Left cardiac atrium (tissue), 4 donors: ENCODE measurements around the gene DCLK3. TPM values are rescaled to one million over a fixed set of nuclear protein-coding genes. Genes with fewer than 3 reads are reported as not detected.

Experiments used
- ATAC-seq, 2 donors: fragments of 200-7000 bp; cut with Tn5 transposase; one replicate each; pipeline ENCODE4 v1.9.1; 2020; ENCODE audit warnings: mild to moderate bottlenecking in 2 of 2, moderate library complexity in 2 of 2
- DNase-seq: peaks from one replicate; pipeline ENCODE4 v3.0.0-alpha.2; 2020
- intact Hi-C, 2 donors: fragments of 100-400 bp; cut with DNase I; formaldehyde crosslinking; loops; one replicate each; pipeline versions ENCODE4 v1.14.1 to v1.15.1; 2022 to 2023
- total RNA-seq, 2 donors: library from RNA; stranded (reverse); fragmentation: NEBNext Ultra II Directional; extraction: Animal tissue kit (Norgen Biotek cat#: 25700); gene quantifications; one replicate each; pipeline ENCODE4 v1.2.1, GENCODE V29; 2021
- donor health status: DM: no; HTN: yes; CAD: no.
- donor health status: DM: no; HTN: yes; CAD: no; lungs with severe emphysema.
- donor health status: DM: yes; HTN: yes; CAD: no.
- donor health status: Dilated cardiomyopathy.

The DCLK3 gene
- total RNA-seq, 2 donors from 2014 or later = 0.21 to 0.89 TPM

DNA sequence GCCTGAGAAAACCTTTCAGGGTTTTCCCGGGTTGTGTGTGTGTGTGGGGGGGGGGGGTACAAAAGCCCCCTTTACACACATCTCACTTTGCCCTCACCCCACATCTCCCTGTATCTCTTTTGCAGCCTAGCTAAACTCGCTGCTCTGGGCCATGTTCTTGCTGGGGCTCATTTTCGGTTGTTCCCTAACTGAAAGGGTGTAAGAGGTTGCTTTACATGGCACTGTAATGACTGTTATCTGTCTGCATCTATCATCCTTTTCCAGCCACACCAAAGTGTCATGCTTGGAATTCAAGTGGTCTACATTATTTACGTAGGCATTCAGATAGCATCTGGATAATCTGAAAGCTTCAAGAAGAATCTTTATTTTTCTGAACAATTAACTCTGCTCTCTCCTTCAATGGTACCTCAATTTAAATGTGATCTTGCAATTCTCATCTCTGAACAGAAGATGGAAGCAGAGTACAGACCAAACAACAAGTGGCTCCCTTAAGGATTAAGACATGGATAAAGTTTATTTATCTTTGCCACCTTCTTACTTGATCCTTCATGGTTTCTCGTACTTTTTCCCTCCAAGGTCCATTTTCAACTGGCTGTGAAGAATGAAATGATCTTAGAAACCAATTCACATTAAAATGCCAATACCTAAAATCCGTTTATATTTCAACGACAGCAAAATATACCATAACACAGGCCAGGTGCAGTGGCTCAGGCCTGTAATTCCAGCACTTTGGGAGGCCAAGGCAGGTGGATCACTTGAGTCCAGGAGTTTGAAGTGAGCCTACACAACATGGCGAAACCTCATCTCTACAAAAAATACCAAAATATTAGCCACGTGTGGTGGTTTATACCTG lies 34.9 kb downstream of the DCLK3 start:
- DNase-seq (no peak), ATAC-seq (peak; percentile 70 to 78)
- intact Hi-C loops = loop anchor here (1.0 to 10.0 kb wide), 4 partner anchors 138 to 228 kb away; partner anchors contain the start of gene TRANK1 (in 1 of the 2)

DNA sequence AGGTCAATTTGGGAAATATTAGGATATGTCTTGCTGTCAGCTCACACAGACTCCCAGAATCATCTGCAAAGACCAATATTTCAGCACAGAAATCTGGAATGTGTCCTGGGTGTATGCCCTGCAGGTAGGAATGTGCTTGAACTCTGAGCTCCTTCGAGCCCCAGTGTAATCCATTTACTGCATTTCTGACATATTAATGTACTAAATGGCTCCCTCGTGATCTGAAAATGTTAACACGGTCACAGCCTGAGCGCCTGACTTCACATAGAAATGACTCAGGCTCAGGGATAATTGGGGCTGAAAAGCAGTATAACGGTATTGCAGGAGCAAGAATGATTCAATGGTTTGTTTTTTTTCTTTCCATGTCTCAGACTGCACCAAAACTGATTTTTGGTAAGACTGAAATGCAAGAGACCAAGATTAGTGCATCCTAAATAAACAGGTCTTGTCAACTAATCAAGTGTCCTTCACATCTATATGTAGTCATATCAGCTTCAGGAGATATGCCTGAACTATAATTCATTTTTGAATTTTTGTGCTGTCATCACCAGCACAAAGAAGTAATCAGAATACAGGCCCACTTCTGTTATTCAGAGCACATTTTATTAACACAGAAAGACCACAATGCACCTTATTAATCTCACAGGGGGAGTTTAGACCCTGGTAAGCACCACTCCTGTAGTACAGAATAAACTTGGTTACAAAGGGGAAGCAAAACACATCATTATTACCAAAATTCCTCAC lies 49.8 kb downstream of the DCLK3 start:
- intact Hi-C loops = no loop called here
- DNase-seq = no peak
- no peak for ATAC-seq

DNA sequence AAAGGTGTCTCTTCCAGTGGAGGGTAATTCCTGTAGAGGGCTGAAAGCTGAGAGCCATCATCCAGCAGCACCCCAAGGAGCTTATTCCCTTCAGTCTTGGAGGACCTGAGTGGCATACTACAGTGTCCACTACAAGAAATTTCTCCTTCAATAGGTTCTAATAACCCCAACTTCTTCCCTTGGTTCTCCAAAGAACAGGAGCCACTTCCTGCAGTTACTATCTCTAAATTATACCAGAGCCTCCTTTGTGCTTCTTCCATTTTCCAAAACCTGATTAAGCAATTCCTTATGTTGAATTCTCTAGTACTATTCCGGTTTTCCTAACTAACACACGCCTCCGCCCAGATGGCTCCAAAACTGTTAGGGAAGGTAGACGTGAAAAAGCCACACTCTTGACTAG lies 50.4 kb downstream of the DCLK3 start:
- intact Hi-C loops = no loop called here
- no peak for DNase-seq
- ATAC-seq = no peak

DNA sequence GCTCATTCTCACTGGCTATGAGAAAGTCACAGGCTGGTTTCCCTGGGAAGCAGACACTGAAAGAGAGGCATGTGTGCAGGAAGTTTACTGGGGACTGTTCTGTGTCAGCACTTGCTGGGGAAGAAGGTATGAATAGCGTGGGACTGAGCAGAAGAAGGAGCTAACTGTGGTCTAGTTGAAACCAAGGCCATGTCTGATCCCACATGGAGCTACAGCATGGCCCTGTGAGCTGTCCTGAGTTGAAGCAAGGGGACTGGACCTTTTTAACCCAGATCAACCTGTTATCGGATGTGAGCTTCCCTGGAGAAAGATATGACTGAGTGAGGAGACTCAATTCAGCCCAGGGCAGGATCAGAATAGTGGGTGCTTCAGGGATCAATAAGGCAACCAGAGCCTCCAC lies 53.7 kb downstream of the DCLK3 start:
- intact Hi-C loops = no loop called here
- no peak for DNase-seq
- ATAC-seq = no peak

DNA sequence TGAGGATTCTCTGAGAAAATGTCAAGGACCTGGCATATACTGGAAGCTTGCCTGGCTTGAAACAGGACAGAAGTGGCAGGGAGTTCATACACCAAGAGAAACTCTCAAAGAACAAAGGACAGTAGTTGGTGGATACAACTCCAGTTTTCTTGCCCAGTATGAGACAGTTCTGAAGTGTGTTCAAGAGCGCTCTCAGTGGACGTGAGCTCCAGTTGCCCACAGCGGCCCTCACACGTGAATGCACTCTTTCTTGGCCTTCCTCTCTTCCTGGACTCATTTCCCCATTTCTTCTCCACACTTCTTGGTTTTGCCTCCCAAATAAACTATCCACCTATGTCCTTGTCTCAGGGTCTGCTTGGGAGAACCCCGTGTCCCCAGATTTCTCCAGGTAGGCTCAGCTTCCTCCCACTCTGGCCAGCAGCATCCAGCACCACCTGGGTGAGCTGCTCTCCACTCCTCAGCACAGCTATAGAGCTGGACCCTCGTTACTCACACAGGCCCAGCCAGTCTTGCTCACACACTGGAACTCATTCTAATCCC lies 54.5 kb downstream of the DCLK3 start:
- ATAC-seq = no peak
- DNase-seq = no peak
- intact Hi-C loops = no loop called here

DNA sequence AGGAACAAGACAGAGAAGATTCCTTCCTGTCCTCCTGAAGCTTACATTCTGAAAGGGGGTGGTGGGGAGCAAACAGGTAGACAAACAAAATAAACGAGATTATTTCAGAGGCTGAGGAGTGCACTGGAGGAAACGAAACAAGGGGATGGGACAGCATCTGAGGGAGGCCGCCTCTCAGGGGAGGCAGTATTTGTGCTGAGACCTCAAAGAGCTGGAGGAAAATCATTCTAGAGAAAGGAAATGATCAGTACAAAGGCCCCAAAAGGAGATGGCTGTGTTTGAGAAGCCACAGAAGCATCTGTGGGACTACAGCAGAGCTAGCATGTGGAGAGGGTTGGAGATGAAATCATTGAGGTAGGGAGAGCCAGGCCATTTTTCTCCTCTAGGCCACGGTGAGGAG lies 55.1 kb downstream of the DCLK3 start:
- no peak for DNase-seq
- no peak for ATAC-seq

DNA sequence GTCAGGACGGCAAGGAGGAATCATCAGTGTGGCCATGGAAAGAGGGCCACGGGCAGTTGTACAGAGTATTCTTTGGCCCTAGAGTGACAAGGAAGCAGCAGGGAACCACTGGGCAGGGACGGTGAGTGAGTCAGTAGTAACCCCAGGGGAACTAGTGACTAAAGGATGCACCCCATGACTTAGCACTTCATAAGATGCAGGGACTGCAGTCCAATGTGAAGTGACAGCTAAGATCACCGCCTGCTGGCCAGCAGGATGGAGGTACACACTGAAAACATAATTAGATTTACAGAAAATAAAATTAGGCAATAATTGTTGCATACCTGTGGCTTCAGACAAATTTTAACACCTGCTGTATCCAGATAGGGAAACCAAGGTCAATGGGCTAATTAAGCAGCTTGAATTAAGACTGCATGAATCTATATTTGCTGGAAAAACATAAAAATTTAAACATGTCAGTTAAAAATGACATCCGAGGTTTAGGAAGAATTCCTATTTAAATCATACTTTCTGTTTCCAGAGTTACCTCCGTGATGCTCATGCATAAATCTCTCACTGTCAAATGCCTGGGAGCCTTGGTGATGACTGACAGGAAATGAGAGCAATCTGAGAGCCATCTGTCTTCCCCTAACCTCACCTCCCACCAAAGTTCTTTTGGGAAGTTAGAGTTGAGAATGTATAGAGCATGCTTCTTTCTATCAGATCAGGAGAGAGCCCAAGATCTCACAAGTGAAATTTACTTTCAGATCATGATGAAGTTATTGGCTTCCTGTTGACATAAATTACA lies 56.5 kb downstream of the DCLK3 start:
- no peak for ATAC-seq
- no peak for DNase-seq
- intact Hi-C loops = no loop called here

More for the DNA sequence above, 55.1 kb downstream of the DCLK3 start:
- intact Hi-C loops = no loop called here

DNA sequence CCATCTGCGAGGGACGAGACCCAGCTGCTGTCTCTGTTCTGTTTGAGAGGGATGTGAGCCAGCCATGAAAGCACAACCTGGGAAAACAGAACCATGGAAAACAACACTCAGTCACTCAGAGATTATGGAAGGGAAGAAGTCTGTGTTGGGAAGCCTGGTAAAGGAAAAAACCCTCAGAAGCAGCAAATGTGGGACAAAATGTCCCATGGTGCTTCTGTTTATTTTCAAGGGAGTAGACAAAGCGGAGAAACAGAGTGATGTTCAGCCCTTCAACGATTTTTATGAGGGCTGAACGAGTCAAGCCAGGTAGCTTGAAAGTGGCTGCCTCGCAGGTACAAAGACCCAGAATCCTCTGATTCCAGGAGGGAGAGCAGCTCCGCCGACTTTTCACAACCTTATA lies 59.3 kb downstream of the DCLK3 start:
- no peak for DNase-seq
- intact Hi-C loops = no loop called here

DNA sequence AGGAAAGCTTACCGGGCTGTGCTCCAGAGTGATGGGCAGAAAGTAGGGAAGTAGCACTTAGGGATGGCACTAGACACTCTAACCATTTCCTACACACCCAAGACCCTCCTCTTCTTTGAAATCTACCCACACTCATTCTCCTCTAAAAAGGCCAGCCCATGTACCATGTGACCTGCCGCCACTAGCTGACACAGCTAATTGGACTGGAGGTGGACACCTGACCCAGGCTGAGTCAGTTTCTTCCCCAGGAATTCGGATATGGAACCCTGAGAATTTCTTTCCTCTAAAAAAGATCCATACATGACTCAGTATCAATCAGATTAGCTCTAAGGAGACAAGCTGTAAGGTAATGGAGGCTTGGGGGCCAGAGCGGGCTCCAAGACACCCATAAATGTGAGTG lies 60.1 kb downstream of the DCLK3 start:
- ATAC-seq = no peak
- no peak for DNase-seq
- intact Hi-C loops = no loop called here

More for the DNA sequence above, 59.3 kb downstream of the DCLK3 start:
- ATAC-seq = no peak

DNA sequence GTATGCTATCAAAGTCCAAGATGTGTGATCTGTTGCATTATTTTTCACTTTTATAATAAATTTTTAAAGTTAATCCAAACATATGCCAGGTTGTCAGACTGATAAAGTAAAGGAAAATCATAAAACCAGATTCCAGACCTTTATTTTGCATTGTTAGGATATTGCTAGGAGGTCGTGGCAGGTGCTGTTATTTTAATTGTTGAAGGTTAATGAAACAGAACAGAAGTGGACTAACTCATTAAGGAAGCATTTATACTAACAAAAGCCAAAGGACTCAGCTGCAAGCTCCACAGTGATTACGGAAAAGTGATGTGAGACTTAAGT lies 63.1 kb downstream of the DCLK3 start:
- no peak for ATAC-seq
- DNase-seq = no peak
- intact Hi-C loops = loop anchor here in 1 of 2 donors (2.0 kb wide), 1 partner anchor 734 kb away; no protein-coding TSS in a partner anchor

DNA sequence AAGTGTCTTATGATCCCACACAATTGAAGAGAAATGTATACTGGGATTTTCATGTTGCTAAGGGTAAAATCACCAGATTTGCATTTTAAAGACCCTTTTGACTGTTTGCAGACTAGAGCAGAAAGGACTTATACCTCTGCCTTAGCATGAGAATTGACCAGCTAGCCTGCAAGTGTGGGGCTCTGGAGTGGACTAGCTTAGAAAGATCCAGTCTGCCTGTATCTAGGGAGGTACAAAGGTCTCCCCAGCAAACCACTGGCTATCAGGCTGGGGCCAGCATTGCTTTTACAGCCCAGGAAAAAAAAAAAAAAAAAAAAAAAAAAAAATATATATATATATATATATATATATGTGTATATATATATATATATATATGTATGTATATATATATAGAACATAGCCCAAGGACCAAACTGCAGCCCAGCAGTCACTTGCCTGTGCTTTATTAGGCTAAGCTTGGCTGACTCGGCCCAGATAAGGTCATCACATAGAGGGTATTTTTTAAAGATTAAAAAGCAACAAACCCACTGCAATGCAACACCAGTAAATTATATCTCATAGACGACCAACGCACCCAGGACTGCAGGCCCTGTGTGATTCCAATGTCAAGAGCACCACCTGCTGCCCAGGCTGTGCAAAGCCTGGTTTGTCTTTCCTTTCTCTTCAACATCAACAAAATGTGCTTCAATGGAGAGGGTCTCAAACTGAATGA lies 63.7 kb downstream of the DCLK3 start:
- intact Hi-C loops = loop anchor here in 1 of 2 donors (2.0 kb wide), 1 partner anchor 734 kb away; no protein-coding TSS in a partner anchor
- ATAC-seq (peak; percentile 85 to 86), DNase-seq (peak; percentile 43)

DNA sequence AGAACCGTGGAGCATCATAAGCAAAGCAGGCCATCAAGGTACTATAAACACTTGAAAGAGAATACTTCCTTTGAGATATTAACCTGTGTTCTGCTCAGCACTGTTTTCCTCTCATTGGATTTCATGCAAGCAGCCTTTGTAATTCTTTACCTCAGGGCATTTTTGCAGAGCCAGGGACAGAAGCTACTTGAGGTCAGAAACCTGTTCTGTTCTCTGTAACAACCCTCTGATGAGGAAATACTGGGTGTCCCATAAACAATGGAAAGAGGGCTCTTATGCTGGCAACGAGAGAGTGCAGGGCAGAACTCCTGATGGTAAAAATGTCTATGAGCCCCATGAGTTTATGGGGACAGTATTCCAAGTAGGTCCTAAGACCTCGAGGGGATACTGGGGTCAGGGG lies 66.0 kb downstream of the DCLK3 start:
- ATAC-seq (no peak), DNase-seq (no peak)
- intact Hi-C loops = no loop called here

DNA sequence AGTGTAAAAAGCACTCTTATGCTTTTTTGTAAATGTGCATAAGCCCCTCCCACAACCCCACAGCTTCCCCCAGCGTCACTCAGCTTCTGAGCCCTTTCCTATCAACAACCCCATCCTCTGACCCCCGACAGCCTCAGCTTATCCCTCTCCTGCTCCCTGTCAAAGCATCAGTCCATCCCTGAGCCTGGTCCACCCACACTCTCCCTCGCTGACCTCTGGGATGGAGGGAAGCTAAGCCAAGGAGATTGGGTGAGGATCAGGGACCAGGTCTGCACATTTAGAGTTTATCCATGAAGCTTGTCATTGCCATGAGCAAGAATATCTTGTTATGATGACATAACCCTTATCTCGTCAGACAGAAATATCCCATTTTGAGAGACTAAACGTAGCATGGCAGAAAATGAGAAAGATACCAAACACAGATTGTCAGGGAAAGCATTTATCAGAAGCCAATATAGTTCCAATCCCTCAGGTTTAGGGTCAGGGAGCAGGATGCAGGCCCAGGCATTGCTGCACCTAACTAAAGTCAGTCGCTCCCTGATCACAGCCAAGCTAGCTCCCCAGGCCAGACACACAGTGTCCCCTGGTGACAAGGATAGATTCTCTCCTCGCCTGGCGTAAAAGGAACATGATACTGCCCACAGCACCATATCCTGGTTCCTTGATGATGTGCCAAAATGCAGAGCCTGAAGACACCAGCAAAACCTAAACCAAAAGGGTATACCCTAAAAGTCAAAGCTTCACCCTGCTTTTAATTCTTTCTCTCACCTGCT lies 66.9 kb downstream of the DCLK3 start:
- no peak for ATAC-seq
- no peak for DNase-seq
- intact Hi-C loops = no loop called here

DNA sequence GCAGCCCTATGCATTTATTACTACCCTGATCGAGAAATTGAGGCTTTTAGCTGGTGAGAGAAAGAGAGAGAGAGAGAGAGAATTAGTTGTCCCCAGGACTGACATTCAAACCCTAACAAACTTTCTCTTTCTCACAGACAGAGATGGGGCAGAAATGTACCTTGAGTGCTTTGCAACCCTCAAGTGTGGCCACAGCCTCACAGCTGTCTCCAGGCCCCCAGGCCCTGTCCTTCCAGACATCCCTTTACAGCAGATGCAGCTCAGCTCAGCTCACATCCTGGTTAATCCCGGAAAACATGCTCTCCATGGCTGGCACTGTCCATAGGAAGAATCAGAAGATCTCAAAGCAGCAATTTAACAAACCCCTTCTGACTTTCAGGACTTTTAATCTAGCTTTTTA lies 67.6 kb downstream of the DCLK3 start:
- intact Hi-C loops = no loop called here
- no peak for ATAC-seq
- DNase-seq = no peak

DNA sequence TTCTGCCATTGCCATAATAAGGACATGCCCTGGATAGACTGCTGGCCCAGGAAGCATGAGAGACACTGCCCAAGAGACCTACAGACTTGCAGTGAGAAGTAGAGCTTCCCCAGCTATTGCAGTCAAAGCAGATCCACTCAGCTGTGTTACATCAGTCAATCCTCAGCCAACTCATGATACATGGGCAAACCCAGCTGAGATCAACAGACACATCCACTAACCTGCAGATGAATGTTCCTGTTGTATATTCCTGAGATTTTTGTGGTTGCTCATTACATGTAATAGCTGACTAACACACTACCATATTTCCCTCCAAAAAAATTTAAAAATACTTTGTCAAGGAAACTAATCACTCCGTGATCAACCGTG lies 68.6 kb downstream of the DCLK3 start:
- DNase-seq (no peak), ATAC-seq (no peak)
- intact Hi-C loops = no loop called here

DNA sequence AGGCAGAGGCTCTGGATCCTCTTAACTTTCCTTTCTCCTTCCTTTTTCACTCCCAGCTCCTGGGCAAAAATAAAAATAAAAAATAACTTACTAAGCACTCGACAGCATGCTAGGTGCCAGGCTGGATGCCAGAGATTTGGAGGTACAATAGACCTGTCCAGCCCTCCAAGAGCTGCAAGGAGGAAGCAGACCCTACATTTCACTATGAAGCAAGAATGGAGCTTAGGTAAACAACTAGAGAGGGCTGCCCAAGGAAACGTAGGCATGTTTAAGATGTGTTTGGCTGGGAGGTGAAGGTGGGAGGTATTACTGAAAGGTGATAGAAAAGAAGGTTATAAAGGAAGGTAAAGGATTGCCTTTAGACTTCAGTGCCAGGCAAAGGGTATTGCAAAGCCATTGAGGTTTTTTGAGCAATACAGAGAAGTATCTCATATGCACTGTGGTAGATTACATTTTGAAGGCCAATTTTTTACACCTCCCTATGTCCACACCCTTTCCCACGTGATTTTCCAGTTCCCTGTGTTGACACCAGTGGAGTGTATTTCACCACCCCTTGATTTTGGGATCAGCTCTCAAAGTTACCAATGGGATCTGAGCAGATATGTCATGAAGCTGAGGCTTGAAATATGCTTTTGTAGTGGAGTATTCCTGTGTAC lies 69.1 kb downstream of the DCLK3 start:
- intact Hi-C loops = no loop called here
- DNase-seq (no peak), ATAC-seq (no peak)

DNA sequence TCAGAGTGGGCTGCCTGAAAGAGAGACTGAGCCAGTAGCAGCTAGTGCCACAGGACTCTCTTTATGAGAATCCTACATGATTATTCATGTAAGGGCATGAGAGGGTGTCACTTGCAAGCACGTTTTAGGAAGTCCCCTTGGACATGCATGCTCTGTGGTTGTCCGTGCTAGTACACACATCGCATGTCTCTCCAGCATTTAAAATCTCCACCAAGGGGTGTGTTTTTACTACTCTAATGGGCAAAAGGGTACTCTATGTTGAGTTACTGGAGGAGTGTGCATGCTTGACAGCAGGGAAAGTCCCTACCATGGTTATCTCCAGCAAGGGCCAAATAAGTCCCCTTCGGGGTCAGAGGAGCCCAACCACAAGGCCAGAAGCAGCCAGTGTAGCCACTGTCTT lies 70.7 kb downstream of the DCLK3 start:
- intact Hi-C loops = loop anchor here in 1 of 2 donors (5.0 kb wide), 1 partner anchor 726 kb away; no protein-coding TSS in a partner anchor
- DNase-seq = no peak
- no peak for ATAC-seq

DNA sequence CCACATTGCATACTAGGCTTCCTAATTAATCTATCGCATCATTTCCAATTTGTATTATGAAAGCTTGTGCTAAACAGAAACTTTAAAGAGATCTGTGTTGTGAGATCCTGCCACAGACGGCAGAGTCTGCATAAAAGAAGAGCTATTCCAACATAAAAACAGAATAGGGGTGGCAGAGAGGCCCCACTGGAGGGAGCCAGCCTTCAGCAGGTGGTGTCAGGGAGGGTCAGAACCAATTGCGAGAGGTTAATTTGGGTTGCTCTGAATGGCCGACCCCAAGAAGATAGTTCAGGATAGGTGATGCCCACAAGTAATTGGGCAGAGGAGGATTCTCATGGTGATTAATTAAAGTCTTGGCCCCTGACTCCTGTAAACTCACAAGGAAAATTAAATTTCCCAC lies 74.8 kb downstream of the DCLK3 start:
- intact Hi-C loops = no loop called here
- ATAC-seq = no peak

More for the DNA sequence above, 74.8 kb downstream of the DCLK3 start:
- DNase-seq = no peak
